HepG2 (cell line): ENCODE measurements around the gene ACRBP. TPM values are rescaled to one million over a fixed set of nuclear protein-coding genes. Genes with fewer than 3 reads are reported as not detected.
A peak's percentile ranks its signal among the peaks of the same experiment; 100 is the strongest.

Experiments used
- ATAC-seq: fragments of 200-7000 bp; cut with Tn5 transposase; 3 replicates; pipeline ENCODE4 v1.9.1; 2020; ENCODE audit warnings: mild to moderate bottlenecking, moderate library complexity
- BruUV-seq: library from RNA; stranded (reverse); fragments of 400-500 nt; replicated peaks from 2 replicates; lab custom pipeline; 2021; lab: Mats Ljungman, UMichigan
- CTCF ChIA-PET: fragments of 300-600 bp; formaldehyde crosslinking; extraction: SDS; loops from one replicate; lab custom pipeline; 2021; ENCODE audit warnings: low total read pairs, inconsistent platforms, low intra/inter-chr PET ratio; lab: Yijun Ruan, JAX
- POLR2A ChIA-PET: fragments of 350-600 bp; sonication (Branson Sonifier 250); formaldehyde crosslinking; loops from one replicate; lab custom pipeline; 2020; ENCODE audit warnings: antibody characterized with exemption, inconsistent platforms; lab: Yijun Ruan, JAX
- DNase-seq: peaks from one replicate; pipeline ENCODE4 v3.0.0-alpha.2; 2015; ENCODE audit warnings: low spot score
- FAIRE-seq: peaks from 3 replicates; lab custom pipeline; 2011; peaks lifted over from hg19 to GRCh38; lab: Jason Lieb, UNC
- H2AFZ ChIP-seq: one replicate; pipeline ENCODE4 v1.6.1; 2011; ENCODE audit warnings: low read length, inconsistent platforms
- H3K27ac ChIP-seq: fragments of 300-600 bp; 3 replicates; pipeline ENCODE4 v1.8.0; 2011; ENCODE audit warnings: mixed run types, mild to moderate bottlenecking, mixed read lengths, low read length, inconsistent platforms; ENCODE audit not compliant: insufficient read depth; ENCODE audit errors: extremely low read length
- H3K27me3 ChIP-seq, 2 experiments: fragments of 200-600 bp in 1 of 2; 2 replicates in 1 of 2; 3 replicates in 1 of 2; pipeline versions ENCODE4 v1.6.0 to v1.8.0; 2011; ENCODE audit warnings: low read length in 2 of 2, mild to moderate bottlenecking in 2 of 2, moderate library complexity in 2 of 2, inconsistent platforms in 1 of 2; ENCODE audit not compliant: insufficient read depth in 2 of 2, control insufficient read depth in 1 of 2
- H3K36me3 ChIP-seq, 2 experiments: fragments of 200-600 bp in 1 of 2; replicated peaks in 1 of 2; 2 replicates in 1 of 2; 3 replicates in 1 of 2; pipeline versions ENCODE4 v1.5.1 to v1.8.0; 2011; ENCODE audit warnings: low read length in 2 of 2, inconsistent platforms in 1 of 2; ENCODE audit not compliant: insufficient read depth in 2 of 2, control insufficient read depth in 1 of 2
- H3K4me1 ChIP-seq: 2 replicates; pipeline ENCODE4 v1.5.1; 2012; ENCODE audit warnings: low read length, inconsistent platforms; ENCODE audit not compliant: insufficient read depth
- H3K4me2 ChIP-seq: 2 replicates; pipeline ENCODE4 v1.6.0; 2011; ENCODE audit warnings: low read depth, low read length, inconsistent platforms
- H3K4me3 ChIP-seq, 3 experiments: fragments of 200-600 bp in 1 of 3; sonication (generic), shearing (Covaris generic) in 1 of 3; replicated peaks in 1 of 3; 2 replicates each; pipeline ENCODE4 v1.5.1; 2011 to 2016; ENCODE audit warnings: low read length in 3 of 3, inconsistent platforms in 2 of 3, low read depth in 2 of 3, mild to moderate bottlenecking in 2 of 3, control low read depth in 1 of 3, mixed read lengths in 1 of 3; ENCODE audit not compliant: insufficient read depth in 1 of 3
- H3K79me2 ChIP-seq: one replicate; pipeline ENCODE4 v1.6.1; 2011; ENCODE audit warnings: low read length, inconsistent platforms; ENCODE audit not compliant: insufficient read depth
- H3K9ac ChIP-seq: 2 replicates; pipeline ENCODE4 v1.6.0; 2011; ENCODE audit warnings: mild to moderate bottlenecking, low read depth, low read length, inconsistent platforms; ENCODE audit not compliant: insufficient read depth
- H3K9me3 ChIP-seq: 2 replicates; pipeline ENCODE4 v1.5.1; 2012; ENCODE audit warnings: mild to moderate bottlenecking, low read length
- H4K20me1 ChIP-seq: 2 replicates; pipeline ENCODE4 v1.6.0; 2011; ENCODE audit warnings: inconsistent platforms, mild to moderate bottlenecking, low read length, moderate library complexity; ENCODE audit not compliant: insufficient read depth
- ESRRA ChIP-seq: sonication (generic); formaldehyde crosslinking; IDR thresholded peaks from 2 replicates; pipeline ENCODE4 v1.5.1; 2020; ENCODE audit warnings: mild to moderate bottlenecking, low read depth, missing genetic modification reagents
- ZMYM3 ChIP-seq: sonication (generic); formaldehyde crosslinking; IDR thresholded peaks from 2 replicates; pipeline ENCODE4 v1.5.1; 2020; ENCODE audit warnings: mild to moderate bottlenecking, missing genetic modification reagents
- ZNF263 ChIP-seq: sonication (generic); formaldehyde crosslinking; IDR thresholded peaks from 2 replicates; pipeline ENCODE4 v1.4.0; 2020; ENCODE audit warnings: missing genetic modification reagents
- ZNF567 ChIP-seq: sonication (generic); formaldehyde crosslinking; IDR thresholded peaks from 2 replicates; pipeline ENCODE4 v1.8.1; 2023; ENCODE audit warnings: mild to moderate bottlenecking, missing genetic modification reagents, borderline replicate concordance
- WGBS: methylation state at CpG from one replicate; pipeline ENCODE4 v1.1.6; 2017; ENCODE audit warnings: low lambda C conversion rate; 5-methylcytosine and 5-hydroxymethylcytosine counted together
- in situ Hi-C: cut with HindIII; loops from 2 replicates; pipeline ENCODE4 v1.10.0; 2017; ENCODE audit warnings: low pct_unique_long_range_greater_than_20kb; ENCODE audit not compliant: extremely low pct_ligation_motif_present
- intact Hi-C: fragments of 100-400 bp; cut with micrococcal nuclease; formaldehyde crosslinking; loops from one replicate; pipeline ENCODE4 v1.10.0; 2022; ENCODE audit not compliant: unreplicated experiment
- polyA plus RNA-seq, 8 experiments: library from polyadenylated mRNA; depleted of rRNA in 3 of 8; stranded (reverse) in 7 of 8; unstranded in 1 of 8; fragments of >200 nt; fragmentation: Illumina TruSeq in 4 of 8; extraction: Trizol in 4 of 8; gene quantifications; 2 replicates each; pipeline versions ENCODE4 v1.2.1 to v1.2.3, GENCODE V29; 2011 to 2016; ENCODE audit warnings: low read depth in 4 of 8, missing spikeins in 1 of 8, mixed read lengths in 1 of 8; ENCODE audit not compliant: insufficient read depth in 1 of 8
- total RNA-seq, 5 experiments: library from RNA; depleted of rRNA; stranded (reverse); fragments of >200 nt; fragmentation: Illumina TruSeq; extraction: Trizol; gene quantifications; 2 replicates each; pipeline ENCODE4 v1.2.3, GENCODE V29; 2016; ENCODE audit warnings: low read depth in 1 of 5

The ACRBP gene
- total and polyA plus RNA-seq, 2 of the 13 experiments (the other 11 are each of a cell fraction or from before 2014, with no cell fraction given): 0.46 TPM; not detected in 1

GRCh38 chr12:6635375-6635855, 11.8 kb downstream of the ACRBP start:
- WGBS: 12% methylated on average over 4 of the region's 5 CpGs
- Histone ChIP-seq H4K20me1 (no peaks in the 10 kb centered on the region), H3K4me1 (peaks cover 54% of the 10 kb centered on the region), H3K27me3 (peaks cover 8 to 36% of the 10 kb centered on the region in 2 experiments), H3K4me3 (peak overlapping the region; percentile 28 to 41 (median 30); a peak in 3 of 6 replicates), H3K9ac (0 out of 2 replicates have a peak overlapping the region, but pooled peaks have one; percentile 23), H3K27ac (no peak overlapping the region), H3K36me3 (no peaks in the 10 kb centered on the region), H3K79me2 (no peaks in the 10 kb centered on the region), H3K9me3 (no peaks in the 10 kb centered on the region), H3K4me2 (peak overlapping the region; percentile 63), H2AFZ (no peak overlapping the region)
- intact Hi-C loops (no loop called here), in situ Hi-C loops (no loop called here)
- DNase-seq (no peak), FAIRE-seq (no peak), ATAC-seq (peak; percentile 6; the same call in 1 of the 3 replicates)
- peak; percentile 88 for TF ChIP-seq ZNF263
- no peak for TF ChIP-seq ESRRA (CRISPR knock-in tag)
- BruUV-seq: no TSS peak
- ChIA-PET CTCF (no interaction called here), POLR2A (interaction anchor here (0.6 to 1.4 kb wide), 5 partner anchors 9 to 1262 kb away, joined by 3 to 4 read pairs (median 3); partner anchors contain the start of gene ZNF384)

- peak; percentile 39 for ATAC-seq
- Histone ChIP-seq H3K4me2 (peak overlapping the region; percentile 68), H3K79me2 (no peaks in the 10 kb centered on the region), H3K9ac (0 out of 2 replicates have a peak overlapping the region, but pooled peaks have one; percentile 17), H3K4me1 (peaks cover 46% of the 10 kb centered on the region), H3K36me3 (no peaks in the 10 kb centered on the region), H2AFZ (no peak overlapping the region), H4K20me1 (no peaks in the 10 kb centered on the region), H3K27me3 (peaks cover 0 to 7% of the 10 kb centered on the region in 2 experiments; a peak in 2 of 5 replicates), H3K9me3 (no peaks in the 10 kb centered on the region), H3K4me3 (peak overlapping the region in 1 of 3 experiments; percentile 49; a peak in 2 of 6 replicates), H3K27ac (no peak overlapping the region)
- WGBS: 20% methylated on average over 20 of the region's 21 CpGs
- CTCF ChIA-PET: no interaction called here
- no TSS peak for BruUV-seq
- FAIRE-seq: no peak
- intact Hi-C loops (no loop called here), in situ Hi-C loops (no loop called here)
- 0 out of 2 replicates have a peak, but pooled peaks have one; percentile 19 for TF ChIP-seq ZMYM3 (CRISPR knock-in tag)
- TF ChIP-seq ZNF567 (CRISPR knock-in tag): no peak
- POLR2A ChIA-PET: interaction anchor here (1.1 to 1.2 kb wide), 2 partner anchors 19 to 57 kb away, joined by 3 read pairs; no protein-coding TSS in a partner anchor
- DNase-seq: no peak
Measured at GRCh38 chr12:6632026-6632983, 14.9 kb downstream of the ACRBP start.
